ENCODE measurements around the gene SPATA17. TPM values are rescaled to one million over a fixed set of nuclear protein-coding genes. Genes with fewer than 3 reads are reported as not detected.

SPATA17 gene
- total RNA-seq, 6 experiments from 2014 or later = 0.24 to 0.31 TPM; not detected in 4

DNA sequence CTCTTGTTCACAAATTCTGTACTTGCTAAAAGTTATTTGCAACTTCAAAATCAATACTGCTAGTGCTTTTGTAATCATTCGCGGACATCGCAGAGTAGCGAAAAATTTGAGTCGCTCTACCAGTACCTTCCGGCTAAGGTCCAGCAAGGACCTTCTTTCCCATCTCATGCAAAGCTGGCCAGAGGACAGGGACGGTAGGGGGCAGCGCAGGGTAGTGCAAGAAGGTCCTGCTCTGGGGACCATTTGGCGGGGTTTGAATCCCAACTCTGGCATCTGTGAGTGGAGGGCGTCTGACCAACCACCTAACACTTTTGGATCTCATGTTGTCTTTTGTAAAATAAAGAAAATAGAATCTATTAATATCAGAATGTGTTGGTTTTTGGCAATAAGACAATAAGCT, 258.3 kb downstream of the SPATA17 start:
- WGBS (ENCODE audit: insufficient coverage, low coverage, low lambda C conversion rate, missing lambda C conversion rate) = 46% methylated on average over 10 of the region's 10 CpGs
- Histone ChIP-seq H3K36me3 (no peaks in the 10 kb centered on the region), H3K4me3 (no peak overlapping the region), H3K9me3 (no peaks in the 10 kb centered on the region), H3K4me1 (no peaks in the 10 kb centered on the region), H3K27ac (no peak overlapping the region), H3K27me3 (no peaks in the 10 kb centered on the region)
- intact Hi-C loops (cut with DNase I) = no loop called here
- ATAC-seq = no peak
- no peak for DNase-seq
- TF ChIP-seq, protein P1, sequence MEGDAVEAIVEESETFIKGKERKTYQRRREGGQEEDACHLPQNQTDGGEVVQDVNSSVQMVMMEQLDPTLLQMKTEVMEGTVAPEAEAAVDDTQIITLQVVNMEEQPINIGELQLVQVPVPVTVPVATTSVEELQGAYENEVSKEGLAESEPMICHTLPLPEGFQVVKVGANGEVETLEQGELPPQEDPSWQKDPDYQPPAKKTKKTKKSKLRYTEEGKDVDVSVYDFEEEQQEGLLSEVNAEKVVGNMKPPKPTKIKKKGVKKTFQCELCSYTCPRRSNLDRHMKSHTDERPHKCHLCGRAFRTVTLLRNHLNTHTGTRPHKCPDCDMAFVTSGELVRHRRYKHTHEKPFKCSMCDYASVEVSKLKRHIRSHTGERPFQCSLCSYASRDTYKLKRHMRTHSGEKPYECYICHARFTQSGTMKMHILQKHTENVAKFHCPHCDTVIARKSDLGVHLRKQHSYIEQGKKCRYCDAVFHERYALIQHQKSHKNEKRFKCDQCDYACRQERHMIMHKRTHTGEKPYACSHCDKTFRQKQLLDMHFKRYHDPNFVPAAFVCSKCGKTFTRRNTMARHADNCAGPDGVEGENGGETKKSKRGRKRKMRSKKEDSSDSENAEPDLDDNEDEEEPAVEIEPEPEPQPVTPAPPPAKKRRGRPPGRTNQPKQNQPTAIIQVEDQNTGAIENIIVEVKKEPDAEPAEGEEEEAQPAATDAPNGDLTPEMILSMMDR (IDR thresholded peaks at IDR 0.05) = no peak
- no peak for TF ChIP-seq POLR2A (IDR thresholded peaks at IDR 0.05)

DNA sequence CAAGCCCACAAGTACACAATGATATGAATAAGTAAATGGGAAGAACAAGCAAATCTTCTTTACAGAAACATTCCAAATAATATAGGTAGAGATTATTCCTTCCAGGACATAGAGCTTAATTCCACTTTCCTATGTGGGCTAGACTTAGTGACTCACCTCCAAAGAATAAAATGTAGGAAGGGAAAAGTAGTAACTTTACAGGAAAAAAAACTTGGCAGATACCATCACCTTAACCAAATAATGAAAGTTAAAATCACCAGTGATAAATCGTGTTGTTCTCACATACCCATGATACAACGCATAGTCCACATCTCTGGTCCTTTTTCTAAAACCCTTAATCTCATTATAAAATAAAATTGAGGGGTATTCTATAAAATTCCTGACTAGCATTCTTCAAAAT, 260.8 kb downstream of the SPATA17 start:
- no peaks in the 10 kb centered on the region for H3K36me3 ChIP-seq
- WGBS (ENCODE audit: insufficient coverage, low coverage, low lambda C conversion rate, missing lambda C conversion rate) = 65% methylated on average over 2 of the region's 2 CpGs
- DNase-seq (no peak), ATAC-seq (no peak)
- no peak overlapping the region for H3K27ac ChIP-seq
- TF ChIP-seq, protein P1 (IDR thresholded peaks at IDR 0.05) = no peak
- no peak for TF ChIP-seq POLR2A (IDR thresholded peaks at IDR 0.05)
- no peak overlapping the region for H3K4me3 ChIP-seq
- intact Hi-C loops (cut with DNase I) = no loop called here
- H3K9me3 ChIP-seq = no peaks in the 10 kb centered on the region
- no peaks in the 10 kb centered on the region for H3K27me3 ChIP-seq
- H3K4me1 ChIP-seq = no peaks in the 10 kb centered on the region

DNA sequence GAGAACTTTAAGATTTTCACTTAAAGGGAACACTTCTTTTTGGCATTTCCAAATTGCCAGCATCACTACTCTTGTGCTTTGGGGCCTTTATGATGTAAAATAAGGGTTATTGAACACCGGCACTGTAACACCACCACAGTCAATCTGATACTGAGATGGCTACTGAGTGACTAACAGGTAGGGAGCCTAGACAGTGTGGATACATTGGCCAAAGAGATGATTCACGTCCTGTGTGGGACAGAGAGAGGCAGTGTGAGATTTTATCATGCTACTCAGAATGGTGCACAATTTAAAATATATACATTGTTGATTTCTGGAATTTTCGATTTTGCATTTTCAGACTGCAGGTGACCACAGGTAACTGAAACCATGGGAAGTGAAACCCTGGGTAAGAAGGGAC, 261.6 kb downstream of the SPATA17 start:
- Histone ChIP-seq H3K9me3 (no peaks in the 10 kb centered on the region), H3K4me3 (no peak overlapping the region), H3K36me3 (no peaks in the 10 kb centered on the region), H3K4me1 (no peaks in the 10 kb centered on the region), H3K27ac (no peak overlapping the region), H3K27me3 (no peaks in the 10 kb centered on the region)
- DNase-seq = no peak
- ATAC-seq = no peak
- TF ChIP-seq, protein P1 (IDR thresholded peaks at IDR 0.05) = no peak
- TF ChIP-seq POLR2A (IDR thresholded peaks at IDR 0.05) = no peak
- intact Hi-C loops (cut with DNase I) = no loop called here
- WGBS (ENCODE audit: insufficient coverage, low coverage, low lambda C conversion rate, missing lambda C conversion rate) = 41% methylated on average over 3 of the region's 3 CpGs

DNA sequence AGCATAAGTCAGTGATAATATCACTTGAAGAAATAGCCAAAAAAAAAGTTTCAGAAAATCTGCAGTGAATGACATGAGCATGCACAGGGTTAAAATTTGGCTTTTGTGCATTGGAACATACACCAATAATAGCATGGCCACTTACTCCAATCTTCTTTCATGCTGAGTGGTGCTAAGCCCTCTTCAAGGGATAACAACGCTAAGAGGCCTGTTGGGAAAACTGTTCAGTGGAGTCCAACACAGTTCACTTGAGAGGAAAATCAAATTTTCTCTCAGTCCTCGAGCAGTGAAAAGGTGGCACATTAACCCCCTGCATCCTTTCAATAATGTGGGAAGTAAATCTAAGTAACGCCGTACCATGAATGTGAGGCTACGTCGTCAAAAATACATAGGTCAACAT, 264.7 kb downstream of the SPATA17 start:
- no peak overlapping the region for H3K4me3 ChIP-seq
- H3K27me3 ChIP-seq = no peaks in the 10 kb centered on the region
- TF ChIP-seq POLR2A (IDR thresholded peaks at IDR 0.05) = no peak
- TF ChIP-seq, protein P1 (IDR thresholded peaks at IDR 0.05) = no peak
- no peaks in the 10 kb centered on the region for H3K9me3 ChIP-seq
- WGBS (ENCODE audit: insufficient coverage, low coverage, low lambda C conversion rate, missing lambda C conversion rate) = 57% methylated on average over 6 of the region's 6 CpGs
- DNase-seq (no peak), ATAC-seq (no peak)
- no peaks in the 10 kb centered on the region for H3K36me3 ChIP-seq
- intact Hi-C loops (cut with DNase I) = no loop called here
- no peaks in the 10 kb centered on the region for H3K4me1 ChIP-seq
- H3K27ac ChIP-seq = no peak overlapping the region

DNA sequence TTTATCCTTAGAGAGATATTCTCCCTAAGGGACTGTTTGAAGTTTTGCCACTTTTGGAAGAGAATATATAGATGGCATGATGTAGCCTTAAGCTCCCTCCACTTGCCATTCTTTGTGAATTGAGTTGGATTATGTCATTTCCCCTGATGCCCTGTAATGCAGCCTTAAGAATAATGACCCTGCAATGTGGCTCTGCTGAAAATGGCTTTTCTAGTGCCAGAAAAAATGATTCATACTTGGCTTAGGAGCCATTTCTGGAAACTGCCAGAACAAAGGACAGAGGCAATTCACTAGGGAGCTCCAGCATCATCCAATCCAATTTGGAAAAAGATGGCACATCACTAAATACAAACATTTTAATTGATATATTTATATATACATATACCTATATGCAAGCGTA, 265.3 kb downstream of the SPATA17 start:
- Histone ChIP-seq H3K4me1 (no peaks in the 10 kb centered on the region), H3K4me3 (no peak overlapping the region), H3K27ac (no peak overlapping the region), H3K9me3 (no peaks in the 10 kb centered on the region), H3K36me3 (no peaks in the 10 kb centered on the region), H3K27me3 (no peaks in the 10 kb centered on the region)
- intact Hi-C loops (cut with DNase I) = no loop called here
- TF ChIP-seq, protein P1 (IDR thresholded peaks at IDR 0.05) = no peak
- TF ChIP-seq POLR2A (IDR thresholded peaks at IDR 0.05) = no peak
- no peak for ATAC-seq
- DNase-seq = no peak
- 73% methylated on average over 1 of the region's 1 CpG for WGBS (ENCODE audit: insufficient coverage, low coverage, low lambda C conversion rate, missing lambda C conversion rate)

All from right lobe of liver (tissue), 6 donors.